Body of pancreas (tissue), 4 donors: ENCODE measurements around the gene ETFA.

Experiments
- POLR2A ChIP-seq, 3 donors: fragments of 450-650 bp; IDR thresholded peaks; one replicate each; pipeline ENCODE4 v1.6.1; 2016; ENCODE audit warnings: antibody characterized with exemption in 3 of 3, mild to moderate bottlenecking in 2 of 3
- TF ChIP-seq, protein P1 (sequence below), 7 experiments: fragments of 450-650 bp in 4 of 7; fragments of 200-600 bp in 3 of 7; sonication (generic) in 3 of 7; IDR thresholded peaks; one replicate each; pipeline ENCODE4 v1.5.1; 2016 to 2019; ENCODE audit warnings: antibody characterized with exemption in 7 of 7

DNA sequence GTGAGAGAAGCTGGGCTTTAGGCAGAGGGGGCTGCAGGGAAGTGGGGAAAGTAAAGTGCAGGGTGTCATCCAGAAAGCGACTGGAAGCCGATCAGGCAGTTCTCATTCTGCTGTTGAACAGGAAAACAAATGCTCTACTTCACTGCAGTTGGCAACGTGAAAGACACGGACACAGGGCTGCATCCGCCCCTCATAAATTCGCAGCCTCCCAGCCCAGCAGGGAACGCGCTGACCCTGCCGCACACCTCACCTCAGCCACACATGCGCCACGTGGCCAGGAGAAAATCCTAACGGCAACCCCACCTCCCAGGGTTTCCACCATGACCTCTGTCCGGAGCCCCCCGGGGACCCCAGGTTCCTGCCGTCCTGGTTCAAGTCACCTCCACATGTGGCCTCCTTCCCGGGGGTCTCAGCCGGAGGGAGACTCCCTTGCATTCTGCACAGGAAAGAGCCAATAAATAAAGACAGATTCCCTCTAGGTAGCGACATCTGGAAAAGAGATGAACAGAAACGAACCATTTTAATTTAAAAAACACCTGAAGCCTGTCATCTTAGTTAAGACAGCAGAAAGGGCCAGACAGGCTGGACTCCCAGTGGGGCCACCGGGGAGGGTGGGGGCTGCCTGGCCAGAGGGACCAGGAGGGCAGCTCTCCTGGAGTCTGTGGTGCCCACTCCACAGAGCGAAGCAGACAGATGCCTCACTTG is 132.8 kb downstream of the ETFA start:
- TF ChIP-seq, protein P1, sequence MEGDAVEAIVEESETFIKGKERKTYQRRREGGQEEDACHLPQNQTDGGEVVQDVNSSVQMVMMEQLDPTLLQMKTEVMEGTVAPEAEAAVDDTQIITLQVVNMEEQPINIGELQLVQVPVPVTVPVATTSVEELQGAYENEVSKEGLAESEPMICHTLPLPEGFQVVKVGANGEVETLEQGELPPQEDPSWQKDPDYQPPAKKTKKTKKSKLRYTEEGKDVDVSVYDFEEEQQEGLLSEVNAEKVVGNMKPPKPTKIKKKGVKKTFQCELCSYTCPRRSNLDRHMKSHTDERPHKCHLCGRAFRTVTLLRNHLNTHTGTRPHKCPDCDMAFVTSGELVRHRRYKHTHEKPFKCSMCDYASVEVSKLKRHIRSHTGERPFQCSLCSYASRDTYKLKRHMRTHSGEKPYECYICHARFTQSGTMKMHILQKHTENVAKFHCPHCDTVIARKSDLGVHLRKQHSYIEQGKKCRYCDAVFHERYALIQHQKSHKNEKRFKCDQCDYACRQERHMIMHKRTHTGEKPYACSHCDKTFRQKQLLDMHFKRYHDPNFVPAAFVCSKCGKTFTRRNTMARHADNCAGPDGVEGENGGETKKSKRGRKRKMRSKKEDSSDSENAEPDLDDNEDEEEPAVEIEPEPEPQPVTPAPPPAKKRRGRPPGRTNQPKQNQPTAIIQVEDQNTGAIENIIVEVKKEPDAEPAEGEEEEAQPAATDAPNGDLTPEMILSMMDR (IDR thresholded peaks at IDR 0.05) = no peak
- TF ChIP-seq POLR2A (IDR thresholded peaks at IDR 0.05) = no peak
